ENCODE results near the gene BGLAP. TPM values are rescaled to one million over a fixed set of nuclear protein-coding genes. Genes with fewer than 3 reads are reported as not detected.

The BGLAP gene
- total RNA-seq, 2 donors from 2014 or later, result 0.52 TPM; not detected in 1

DNA sequence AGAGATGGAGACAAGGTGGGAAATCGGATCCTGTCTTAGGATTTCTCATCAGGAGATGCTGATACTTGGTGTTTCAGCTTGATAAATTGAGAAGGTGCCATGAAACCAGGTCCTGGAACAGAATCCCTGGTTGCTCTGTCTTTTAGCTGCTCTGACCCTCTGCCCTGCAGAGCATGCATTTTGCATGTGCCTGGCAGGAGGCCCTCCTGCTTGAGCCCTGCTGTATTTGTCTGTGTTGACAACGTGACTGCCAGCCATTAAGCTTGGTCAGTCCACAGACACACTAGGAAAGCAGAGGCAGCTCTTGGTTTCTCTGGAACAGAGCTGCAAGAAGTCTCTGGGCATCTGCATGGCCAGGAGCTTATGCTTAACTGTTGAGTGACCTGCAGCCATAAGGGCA, 45.5 kb upstream of the BGLAP start:
- DNase-seq (no peak), ATAC-seq (no peak)
- WGBS, 2 donors, result 48 to 56% methylated on average over 2 of the region's 2 CpGs
- intact Hi-C loops (cut with DNase I), result no loop called here
- Histone ChIP-seq H3K36me3 (replicated peaks in 1 of 2; ENCODE audit: insufficient read depth in 1 of 2, low read depth in 2 of 2) (peaks cover 0 to 6% of the 10 kb centered on the region in 2 donors), H3K27ac (no peak overlapping the region), H3K9me3 (no peaks in the 10 kb centered on the region), H3K4me3 (no peak overlapping the region), H3K27me3 (no peaks in the 10 kb centered on the region), H3K4me1 (peaks cover 26% of the 10 kb centered on the region)
- TF ChIP-seq, protein P1, sequence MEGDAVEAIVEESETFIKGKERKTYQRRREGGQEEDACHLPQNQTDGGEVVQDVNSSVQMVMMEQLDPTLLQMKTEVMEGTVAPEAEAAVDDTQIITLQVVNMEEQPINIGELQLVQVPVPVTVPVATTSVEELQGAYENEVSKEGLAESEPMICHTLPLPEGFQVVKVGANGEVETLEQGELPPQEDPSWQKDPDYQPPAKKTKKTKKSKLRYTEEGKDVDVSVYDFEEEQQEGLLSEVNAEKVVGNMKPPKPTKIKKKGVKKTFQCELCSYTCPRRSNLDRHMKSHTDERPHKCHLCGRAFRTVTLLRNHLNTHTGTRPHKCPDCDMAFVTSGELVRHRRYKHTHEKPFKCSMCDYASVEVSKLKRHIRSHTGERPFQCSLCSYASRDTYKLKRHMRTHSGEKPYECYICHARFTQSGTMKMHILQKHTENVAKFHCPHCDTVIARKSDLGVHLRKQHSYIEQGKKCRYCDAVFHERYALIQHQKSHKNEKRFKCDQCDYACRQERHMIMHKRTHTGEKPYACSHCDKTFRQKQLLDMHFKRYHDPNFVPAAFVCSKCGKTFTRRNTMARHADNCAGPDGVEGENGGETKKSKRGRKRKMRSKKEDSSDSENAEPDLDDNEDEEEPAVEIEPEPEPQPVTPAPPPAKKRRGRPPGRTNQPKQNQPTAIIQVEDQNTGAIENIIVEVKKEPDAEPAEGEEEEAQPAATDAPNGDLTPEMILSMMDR (IDR thresholded peaks at IDR 0.05), result no peak
- TF ChIP-seq POLR2A (IDR thresholded peaks at IDR 0.05), result no peak

DNA sequence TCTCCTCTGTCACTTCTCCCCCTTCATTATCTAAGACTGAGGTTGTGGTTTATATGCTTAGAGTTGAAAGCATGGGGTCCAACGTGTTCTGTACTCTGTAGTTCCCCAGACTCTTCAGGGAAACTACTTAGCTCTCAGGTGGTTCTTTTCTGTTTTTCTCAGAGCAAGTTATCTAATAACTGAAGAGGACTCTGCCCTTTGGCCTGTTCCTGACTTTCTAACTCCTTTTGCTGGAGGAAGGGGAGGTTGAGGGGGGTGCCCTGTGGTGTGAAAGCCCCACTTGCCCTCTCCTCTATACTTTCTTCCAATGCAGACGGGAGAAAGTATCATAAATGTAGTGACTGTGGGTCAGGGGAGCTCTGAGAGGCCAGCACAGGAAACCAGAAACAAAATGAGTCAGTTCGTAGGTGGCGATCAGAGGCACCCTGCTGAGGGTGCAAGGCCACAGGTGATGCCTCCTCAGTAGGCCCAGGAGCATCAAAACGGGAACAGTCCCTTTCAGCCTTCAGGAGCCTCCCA, 43.1 kb upstream of the BGLAP start:
- DNase-seq, result no peak
- no peak for ATAC-seq
- H3K4me3 ChIP-seq, result no peak overlapping the region
- H3K27ac ChIP-seq, result no peak overlapping the region
- intact Hi-C loops (cut with DNase I), result no loop called here
- peaks cover 0 to 6% of the 10 kb centered on the region in 2 donors for H3K36me3 ChIP-seq (replicated peaks in 1 of 2; ENCODE audit: insufficient read depth in 1 of 2, low read depth in 2 of 2)
- 52 to 71% methylated on average over 5 of the region's 5 CpGs for WGBS, 2 donors
- no peak for TF ChIP-seq POLR2A (IDR thresholded peaks at IDR 0.05)
- TF ChIP-seq, protein P1 (IDR thresholded peaks at IDR 0.05), result no peak
- no peaks in the 10 kb centered on the region for H3K27me3 ChIP-seq
- peaks cover 26% of the 10 kb centered on the region for H3K4me1 ChIP-seq
- H3K9me3 ChIP-seq, result no peaks in the 10 kb centered on the region

GRCh38 chr1:156200044-156200443, 41.9 kb upstream of the BGLAP start:
- Histone ChIP-seq H3K36me3 (replicated peaks in 1 of 2; ENCODE audit: insufficient read depth in 1 of 2, low read depth in 2 of 2) (peaks cover 0 to 6% of the 10 kb centered on the region in 2 donors), H3K27ac (no peak overlapping the region), H3K4me1 (peaks cover 18% of the 10 kb centered on the region), H3K4me3 (no peak overlapping the region), H3K27me3 (no peaks in the 10 kb centered on the region), H3K9me3 (no peaks in the 10 kb centered on the region)
- DNase-seq, result no peak
- no peak for TF ChIP-seq POLR2A (IDR thresholded peaks at IDR 0.05)
- intact Hi-C loops (cut with DNase I), result no loop called here
- no peak for ATAC-seq
- WGBS, 2 donors, result 80 to 85% methylated on average over 5 to 8 of the region's 8 CpGs

- no peak overlapping the region for H3K27ac ChIP-seq
- H3K36me3 ChIP-seq (replicated peaks in 1 of 2; ENCODE audit: insufficient read depth in 1 of 2, low read depth in 2 of 2), result peaks cover 0 to 6% of the 10 kb centered on the region in 2 donors
- DNase-seq (no peak), ATAC-seq (no peak)
- H3K4me3 ChIP-seq, result no peak overlapping the region
- H3K27me3 ChIP-seq, result no peaks in the 10 kb centered on the region
- TF ChIP-seq, protein P1 (IDR thresholded peaks at IDR 0.05), result no peak
- TF ChIP-seq POLR2A (IDR thresholded peaks at IDR 0.05), result no peak
- H3K9me3 ChIP-seq, result no peaks in the 10 kb centered on the region
- no peaks in the 10 kb centered on the region for H3K4me1 ChIP-seq
- intact Hi-C loops (cut with DNase I), result no loop called here
These were observed 38.7 kb upstream of the BGLAP start for GRCh38 chr1:156203331-156203730.

DNA sequence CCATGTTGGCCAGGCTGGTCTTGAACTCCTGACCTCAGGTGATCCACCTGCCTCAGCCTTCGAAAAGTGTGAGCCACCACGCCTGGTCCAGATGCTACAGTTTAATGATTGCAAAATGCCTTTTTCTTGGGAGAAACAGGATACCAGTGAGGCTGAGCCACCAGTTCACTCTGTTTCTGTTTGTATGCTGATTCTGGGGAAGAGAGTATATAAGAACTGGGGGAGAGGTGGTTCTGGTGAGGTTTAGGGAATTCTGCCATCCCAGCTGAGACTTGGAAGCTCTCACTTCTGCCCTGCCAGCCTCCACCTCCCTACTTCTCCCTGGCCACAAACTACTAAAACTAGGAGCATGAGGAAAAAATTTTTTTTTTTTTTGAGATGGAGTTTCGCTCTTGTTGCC, 37.3 kb upstream of the BGLAP start:
- H3K4me1 ChIP-seq, result no peaks in the 10 kb centered on the region
- no peaks in the 10 kb centered on the region for H3K27me3 ChIP-seq
- H3K27ac ChIP-seq, result no peak overlapping the region
- TF ChIP-seq, protein P1 (IDR thresholded peaks at IDR 0.05), result no peak
- TF ChIP-seq POLR2A (IDR thresholded peaks at IDR 0.05), result no peak
- peaks cover 0 to 5% of the 10 kb centered on the region in 2 donors for H3K36me3 ChIP-seq (replicated peaks in 1 of 2; ENCODE audit: insufficient read depth in 1 of 2, low read depth in 2 of 2)
- H3K4me3 ChIP-seq, result no peak overlapping the region
- intact Hi-C loops (cut with DNase I), result no loop called here
- WGBS, 2 donors, result 87 to 96% methylated on average over 3 of the region's 3 CpGs
- ATAC-seq (no peak), DNase-seq (no peak)
- no peaks in the 10 kb centered on the region for H3K9me3 ChIP-seq

Measured in body of pancreas (tissue), 4 donors.